GM12878 (cell line): ENCODE results near the gene C3.
A peak's percentile ranks its signal among the peaks of the same experiment; 100 is the strongest.

ENCODE experiments used
- CTCF ChIP-seq, 3 experiments: IDR thresholded peaks in 2 of 3; conservative IDR thresholded peaks in 1 of 3; 2 replicates each; pipeline ENCODE4 v1.5.1; 2011; ENCODE audit warnings: low read depth in 3 of 3, low read length in 3 of 3, mild to moderate bottlenecking in 3 of 3, control low read depth in 2 of 3, moderate library complexity in 2 of 3, inconsistent platforms in 1 of 3, mixed read lengths in 1 of 3; ENCODE audit not compliant: control insufficient read depth in 2 of 3, insufficient read depth in 1 of 3; ENCODE audit errors: extremely low read depth in 1 of 3
- ETV6 ChIP-seq, 2 experiments: fragments of 450-650 bp in 1 of 2; IDR thresholded peaks in 1 of 2; conservative IDR thresholded peaks in 1 of 2; 2 replicates each; pipeline ENCODE4 v1.6.1; 2014; ENCODE audit warnings: antibody characterized with exemption in 1 of 2, borderline replicate concordance in 1 of 2, low read depth in 1 of 2, mild to moderate bottlenecking in 1 of 2, moderate library complexity in 1 of 2
- FOS ChIP-seq: IDR thresholded peaks from 3 replicates; pipeline ENCODE4 v1.6.1; 2011; ENCODE audit warnings: borderline replicate concordance; ENCODE audit not compliant: insufficient read length; ENCODE audit errors: extremely low read depth
- HDGF ChIP-seq: fragments of 450-650 bp; IDR thresholded peaks from 2 replicates; pipeline ENCODE4 v1.6.1; 2016; ENCODE audit warnings: antibody characterized with exemption
- JUND ChIP-seq: IDR thresholded peaks from 2 replicates; pipeline ENCODE4 v1.6.1; 2012; ENCODE audit warnings: low read depth, mild to moderate bottlenecking, low read length, improper control_type of control experiment, moderate library complexity
- SIN3A ChIP-seq: IDR thresholded peaks from 2 replicates; pipeline ENCODE4 v1.6.1; 2012; ENCODE audit warnings: low read depth, low read length, improper control_type of control experiment
- ZBED1 ChIP-seq: IDR thresholded peaks from 2 replicates; pipeline ENCODE4 v1.6.1; 2016; ENCODE audit warnings: borderline replicate concordance
- ZNF592 ChIP-seq: fragments of 450-650 bp; IDR thresholded peaks from 2 replicates; pipeline ENCODE4 v1.6.1; 2017; ENCODE audit warnings: mild to moderate bottlenecking, moderate library complexity

GRCh38 chr19:6733338-6734095, 13.1 kb upstream of the C3 start:
- no peak for TF ChIP-seq ZNF592
- peak in 2 of 3 experiments; percentile 20 to 21; a peak in 2 of 6 replicates for TF ChIP-seq CTCF (IDR thresholded peaks at IDR 0.05 in 2 of 3, conservative IDR thresholded peaks at IDR 0.05 in 1 of 3; ENCODE audit: control insufficient read depth in 2 of 3, extremely low read depth in 1 of 3, insufficient read depth in 1 of 3, low read depth in 3 of 3, low read length in 3 of 3)
- no peak for TF ChIP-seq JUND
- no peak for TF ChIP-seq ETV6 (conservative IDR thresholded peaks at IDR 0.05 in 1 of 2, IDR thresholded peaks at IDR 0.05 in 1 of 2; ENCODE audit: borderline replicate concordance in 1 of 2, low read depth in 1 of 2)
- TF ChIP-seq ZBED1: no peak
- no peak for TF ChIP-seq FOS
- no peak for TF ChIP-seq HDGF
- no peak for TF ChIP-seq SIN3A
